T-helper 9 cell (primary cell): Measurements from ENCODE around the gene ALG8.
"Not testable (repeated sequence)": the region's sequence is repeated elsewhere in the genome, so short reads cannot be mapped to it uniquely, and the experiment has no call there.

Experiments used
- DNase-seq: peaks from one replicate; pipeline ENCODE4 v3.0.0-alpha.2; 2020
- total RNA-seq, 2 donors: gene quantifications; one replicate each; lab custom pipeline; 2026; lab: John Stamatoyannopoulos, UW

ALG8 gene
- total RNA-seq: 13.0 to 29.3 reads per million in 2 donors

GRCh38 chr11:78139422-78140391, at the start of gene ALG8:
Gene ALG8 (minus strand): TSS chr11:78139626. CDS start chr11:78139588, 38 bp downstream.
- peak; percentile 94 for DNase-seq

GRCh38 chr11:78188286-78189173, 49.1 kb upstream of the ALG8 start, which contains the start of the genes KCTD21 and USP35:
Gene KCTD21 (minus strand): TSS chr11:78188626. CDS start chr11:78174554, 14,072 bp downstream.
Gene USP35 (plus strand): TSS chr11:78188919. CDS start chr11:78196246, 7,327 bp downstream.
- DNase-seq: peak; percentile 81

GRCh38 chr11:78187366-78188285, 48.2 kb upstream of the ALG8 start:
- no peak for DNase-seq

- no peak for DNase-seq
Observed at GRCh38 chr11:78181185-78181584, 41.8 kb upstream of the ALG8 start.

GRCh38 chr11:78180751-78181150, 41.3 kb upstream of the ALG8 start:
- DNase-seq: no peak

- no peak for DNase-seq
Observed at GRCh38 chr11:78179459-78180071, 40.1 kb upstream of the ALG8 start.

GRCh38 chr11:78177216-78177615, 37.8 kb upstream of the ALG8 start:
- no peak for DNase-seq

GRCh38 chr11:78176605-78177141, 37.2 kb upstream of the ALG8 start:
- DNase-seq: no peak

GRCh38 chr11:78175862-78176261, 36.4 kb upstream of the ALG8 start:
- DNase-seq: not testable (repeated sequence)

GRCh38 chr11:78171951-78172350, 32.5 kb upstream of the ALG8 start:
- DNase-seq: no peak

- no peak for DNase-seq
Observed at GRCh38 chr11:78170874-78171549, 31.6 kb upstream of the ALG8 start.

- no peak for DNase-seq
Observed at GRCh38 chr11:78170413-78170812, 31.0 kb upstream of the ALG8 start.

- DNase-seq: no peak
Observed at GRCh38 chr11:78168539-78169477, 29.4 kb upstream of the ALG8 start.

- no peak for DNase-seq
Observed at GRCh38 chr11:78166855-78167469, 27.5 kb upstream of the ALG8 start.

GRCh38 chr11:78164471-78164870, 25.0 kb upstream of the ALG8 start:
- no peak for DNase-seq

GRCh38 chr11:78163828-78164227, 24.4 kb upstream of the ALG8 start:
- DNase-seq: no peak

- no peak for DNase-seq
Observed at GRCh38 chr11:78161962-78162371, 22.5 kb upstream of the ALG8 start.

- no peak for DNase-seq
Observed at GRCh38 chr11:78161346-78161745, 21.9 kb upstream of the ALG8 start.

GRCh38 chr11:78160557-78160956, 21.1 kb upstream of the ALG8 start:
- DNase-seq: no peak
